ENCODE results near the gene RNASEH1. TPM values are rescaled to one million over a fixed set of nuclear protein-coding genes. Genes with fewer than 3 reads are reported as not detected.

RNASEH1 gene
- total and polyA plus RNA-seq, 2 of the 13 experiments (the other 11 are each of a cell fraction or from before 2014, with no cell fraction given) = 14.5 to 57.4 TPM

- TF ChIP-seq PRDM15 (CRISPR knock-in tag; IDR thresholded peaks at IDR 0.05) (no peak), ZNF3 (CRISPR knock-in tag; IDR thresholded peaks at IDR 0.05) (no peak), EED (CRISPR knock-in tag; IDR thresholded peaks at IDR 0.05) (no peak), BATF2 (CRISPR knock-in tag; IDR thresholded peaks at IDR 0.05) (no peak), ARNT (IDR thresholded peaks at IDR 0.05) (no peak), ZSCAN5A (CRISPR knock-in tag; IDR thresholded peaks at IDR 0.05; ENCODE audit: borderline replicate concordance) (no peak), ZNF451 (CRISPR knock-in tag; IDR thresholded peaks at IDR 0.05) (no peak), SIX4 (CRISPR knock-in tag; IDR thresholded peaks at IDR 0.05) (peak; percentile 65), MTA3 (CRISPR knock-in tag; IDR thresholded peaks at IDR 0.05) (no peak), SALL1 (CRISPR knock-in tag; IDR thresholded peaks at IDR 0.05) (peak; percentile 51), ZNF44 (CRISPR knock-in tag; IDR thresholded peaks at IDR 0.05) (no peak), ZSCAN31 (CRISPR knock-in tag; IDR thresholded peaks at IDR 0.05; ENCODE audit: low read depth) (0 out of 2 replicates have a peak, but pooled peaks have one; percentile 42), NAIF1 (CRISPR knock-in tag; IDR thresholded peaks at IDR 0.05; ENCODE audit: borderline replicate concordance) (no peak), ZBTB2 (CRISPR knock-in tag; IDR thresholded peaks at IDR 0.05; ENCODE audit: low read depth) (no peak), ZFP36L1 (CRISPR knock-in tag; IDR thresholded peaks at IDR 0.05) (no peak)
- TF ChIP-seq, protein P1, sequence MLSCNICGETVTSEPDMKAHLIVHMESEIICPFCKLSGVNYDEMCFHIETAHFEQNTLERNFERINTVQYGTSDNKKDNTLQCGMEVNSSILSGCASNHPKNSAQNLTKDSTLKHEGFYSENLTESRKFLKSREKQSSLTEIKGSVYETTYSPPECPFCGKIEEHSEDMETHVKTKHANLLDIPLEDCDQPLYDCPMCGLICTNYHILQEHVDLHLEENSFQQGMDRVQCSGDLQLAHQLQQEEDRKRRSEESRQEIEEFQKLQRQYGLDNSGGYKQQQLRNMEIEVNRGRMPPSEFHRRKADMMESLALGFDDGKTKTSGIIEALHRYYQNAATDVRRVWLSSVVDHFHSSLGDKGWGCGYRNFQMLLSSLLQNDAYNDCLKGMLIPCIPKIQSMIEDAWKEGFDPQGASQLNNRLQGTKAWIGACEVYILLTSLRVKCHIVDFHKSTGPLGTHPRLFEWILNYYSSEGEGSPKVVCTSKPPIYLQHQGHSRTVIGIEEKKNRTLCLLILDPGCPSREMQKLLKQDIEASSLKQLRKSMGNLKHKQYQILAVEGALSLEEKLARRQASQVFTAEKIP (CRISPR knock-in tag; IDR thresholded peaks at IDR 0.05; ENCODE audit: borderline replicate concordance) = no peak
- TF ChIP-seq, protein P2, sequence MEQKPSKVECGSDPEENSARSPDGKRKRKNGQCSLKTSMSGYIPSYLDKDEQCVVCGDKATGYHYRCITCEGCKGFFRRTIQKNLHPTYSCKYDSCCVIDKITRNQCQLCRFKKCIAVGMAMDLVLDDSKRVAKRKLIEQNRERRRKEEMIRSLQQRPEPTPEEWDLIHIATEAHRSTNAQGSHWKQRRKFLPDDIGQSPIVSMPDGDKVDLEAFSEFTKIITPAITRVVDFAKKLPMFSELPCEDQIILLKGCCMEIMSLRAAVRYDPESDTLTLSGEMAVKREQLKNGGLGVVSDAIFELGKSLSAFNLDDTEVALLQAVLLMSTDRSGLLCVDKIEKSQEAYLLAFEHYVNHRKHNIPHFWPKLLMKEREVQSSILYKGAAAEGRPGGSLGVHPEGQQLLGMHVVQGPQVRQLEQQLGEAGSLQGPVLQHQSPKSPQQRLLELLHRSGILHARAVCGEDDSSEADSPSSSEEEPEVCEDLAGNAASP (CRISPR knock-in tag; IDR thresholded peaks at IDR 0.05; ENCODE audit: borderline replicate concordance) = peak; percentile 37
Measured at GRCh38 chr2:3604991-3605961, 47.1 kb upstream of the RNASEH1 start (continued).

Data from HepG2 (cell line).